DOHH2 (cell line): ENCODE measurements around the gene SEPTIN10.

Experiments used
- H3F3A ChIP-seq: fragments of 200-600 bp; sonication (generic), shearing (Covaris generic); 2 replicates; pipeline ENCODE4 v1.6.0; 2016; ENCODE audit warnings: antibody characterized with exemption, mild to moderate bottlenecking; ENCODE audit not compliant: control insufficient read depth, insufficient read depth
- H3K27ac ChIP-seq: fragments of 200-600 bp; sonication (generic); 2 replicates; pipeline ENCODE4 v1.5.1; 2014; ENCODE audit warnings: low read depth, mild to moderate bottlenecking, low read length, moderate library complexity
- H3K27me3 ChIP-seq: fragments of 200-600 bp; sonication (generic); 2 replicates; pipeline ENCODE4 v1.6.1; 2014; ENCODE audit warnings: mild to moderate bottlenecking, low read length, mixed read lengths; ENCODE audit not compliant: control insufficient read depth
- H3K36me3 ChIP-seq: fragments of 200-600 bp; sonication (generic); 2 replicates; pipeline ENCODE4 v1.6.1; 2014; ENCODE audit warnings: mild to moderate bottlenecking, low read length, moderate library complexity, mixed read lengths; ENCODE audit not compliant: control insufficient read depth
- H3K4me1 ChIP-seq: fragments of 200-600 bp; sonication (generic); 2 replicates; pipeline ENCODE4 v1.6.1; 2014; ENCODE audit warnings: mild to moderate bottlenecking, low read length, mixed read lengths; ENCODE audit not compliant: control insufficient read depth
- H3K4me2 ChIP-seq: fragments of 200-600 bp; sonication (generic); 2 replicates; pipeline ENCODE4 v1.6.0; 2014; ENCODE audit warnings: mild to moderate bottlenecking, low read length, moderate library complexity
- H3K4me3 ChIP-seq: fragments of 200-600 bp; sonication (generic); 2 replicates; pipeline ENCODE4 v1.5.1; 2014; ENCODE audit warnings: mild to moderate bottlenecking, low read length, mixed read lengths
- H3K79me2 ChIP-seq: fragments of 200-600 bp; sonication (generic); 2 replicates; pipeline ENCODE4 v1.6.1; 2014; ENCODE audit warnings: mild to moderate bottlenecking, low read length, mixed read lengths; ENCODE audit not compliant: control insufficient read depth
- H3K9me2 ChIP-seq: fragments of 200-600 bp; sonication (generic); replicated peaks from 2 replicates; pipeline ENCODE4 v1.6.1; 2014; ENCODE audit warnings: mild to moderate bottlenecking, low read length, mixed read lengths; ENCODE audit not compliant: control insufficient read depth
- H3K9me3 ChIP-seq: fragments of 200-600 bp; sonication (generic); 2 replicates; pipeline ENCODE4 v1.6.1; 2014; ENCODE audit warnings: antibody characterized with exemption, low read length, mixed read lengths; ENCODE audit not compliant: control insufficient read depth, insufficient read depth
- H4K20me1 ChIP-seq: fragments of 200-600 bp; sonication (generic); 2 replicates; pipeline ENCODE4 v1.6.0; 2014; ENCODE audit warnings: low read depth, mild to moderate bottlenecking, antibody characterized with exemption, low read length, moderate library complexity; ENCODE audit not compliant: control insufficient read depth, insufficient read depth
- CTCF ChIP-seq: fragments of 200-600 bp; sonication (generic); IDR thresholded peaks from one replicate; pipeline ENCODE4 v1.5.1; 2014; ENCODE audit warnings: antibody characterized with exemption, mild to moderate bottlenecking, low read depth, low read length; ENCODE audit not compliant: poor library complexity, severe bottlenecking
- EZH2phosphoT487 ChIP-seq: fragments of 200-600 bp; sonication (generic); IDR thresholded peaks from 2 replicates; pipeline ENCODE4 v1.6.1; 2017; ENCODE audit warnings: borderline replicate concordance, mild to moderate bottlenecking, antibody characterized with exemption, low read length, moderate library complexity, mixed read lengths

The SEPTIN10 gene

GRCh38 chr2:109619032-109619615, 5.4 kb upstream of the SEPTIN10 start:
- no peaks in the 10 kb centered on the region for H3K27me3 ChIP-seq
- no peak overlapping the region for H3K4me2 ChIP-seq
- no peaks in the 10 kb centered on the region for H4K20me1 ChIP-seq
- no peaks in the 10 kb centered on the region for H3K36me3 ChIP-seq
- H3K4me3 ChIP-seq = no peak overlapping the region
- H3K79me2 ChIP-seq = no peaks in the 10 kb centered on the region
- TF ChIP-seq EZH2phosphoT487 = no peak
- TF ChIP-seq CTCF = no peak
- H3K4me1 ChIP-seq = no peaks in the 10 kb centered on the region
- no peaks in the 10 kb centered on the region for H3K9me2 ChIP-seq
- H3K27ac ChIP-seq = no peak overlapping the region
- no peaks in the 10 kb centered on the region for H3K9me3 ChIP-seq
- no peaks in the 10 kb centered on the region for H3F3A ChIP-seq

GRCh38 chr2:109616184-109616583, 2.4 kb upstream of the SEPTIN10 start:
- Histone ChIP-seq H3K4me2 (no peak overlapping the region), H3K27me3 (no peaks in the 10 kb centered on the region), H3K9me2 (no peaks in the 10 kb centered on the region), H3K27ac (no peak overlapping the region), H3F3A (no peaks in the 10 kb centered on the region), H3K9me3 (peaks cover 3% of the 10 kb centered on the region; the same call in 1 of the 2 replicates), H3K79me2 (no peaks in the 10 kb centered on the region), H4K20me1 (no peaks in the 10 kb centered on the region), H3K36me3 (no peaks in the 10 kb centered on the region), H3K4me3 (no peak overlapping the region), H3K4me1 (no peaks in the 10 kb centered on the region)
- TF ChIP-seq EZH2phosphoT487 = no peak
- TF ChIP-seq CTCF = no peak

- no peaks in the 10 kb centered on the region for H3K9me2 ChIP-seq
- H3K4me1 ChIP-seq = no peaks in the 10 kb centered on the region
- H3K4me3 ChIP-seq = no peak overlapping the region
- no peaks in the 10 kb centered on the region for H3K79me2 ChIP-seq
- no peaks in the 10 kb centered on the region for H3K36me3 ChIP-seq
- H3K9me3 ChIP-seq = peaks cover 3% of the 10 kb centered on the region; the same call in 1 of the 2 replicates
- H3F3A ChIP-seq = no peaks in the 10 kb centered on the region
- no peak overlapping the region for H3K27ac ChIP-seq
- H4K20me1 ChIP-seq = no peaks in the 10 kb centered on the region
- H3K27me3 ChIP-seq = no peaks in the 10 kb centered on the region
- TF ChIP-seq EZH2phosphoT487 (no peak), CTCF (no peak)
- H3K4me2 ChIP-seq = no peak overlapping the region
These were observed 1.9 kb upstream of the SEPTIN10 start for GRCh38 chr2:109615637-109616144.
